Liver (tissue), 9 donors: Measurements from ENCODE around the gene PACSIN2. TPM values are rescaled to one million over a fixed set of nuclear protein-coding genes. Genes with fewer than 3 reads are reported as not detected.
A peak's percentile ranks its signal among the peaks of the same experiment; 100 is the strongest.

ENCODE experiments used
- DNase-seq: peaks from one replicate; pipeline ENCODE4 v3.0.0-alpha.2; 2017; ENCODE audit warnings: low spot score
- H3K27ac ChIP-seq, 2 donors: one replicate each; pipeline ENCODE4 v1.7.0; 2013; ENCODE audit warnings: inconsistent platforms in 2 of 2, low read length in 2 of 2, control low read depth in 1 of 2, low read depth in 1 of 2, mild to moderate bottlenecking in 1 of 2
- H3K27me3 ChIP-seq, 4 donors: one replicate each; pipeline versions ENCODE4 v1.6.1 to v1.7.0; 2013; ENCODE audit warnings: low read length in 3 of 4, inconsistent platforms in 1 of 4, mild to moderate bottlenecking in 1 of 4, moderate library complexity in 1 of 4; ENCODE audit not compliant: control insufficient read depth in 4 of 4, insufficient read depth in 4 of 4
- H3K36me3 ChIP-seq, 4 donors: one replicate each; pipeline versions ENCODE4 v1.6.1 to v1.7.0; 2013; ENCODE audit warnings: low read length in 3 of 4, mild to moderate bottlenecking in 3 of 4, low read depth in 1 of 4, moderate library complexity in 1 of 4; ENCODE audit not compliant: control insufficient read depth in 4 of 4, insufficient read depth in 3 of 4
- H3K4me1 ChIP-seq, 4 donors: one replicate each; pipeline versions ENCODE4 v1.6.1 to v1.7.0; 2013; ENCODE audit warnings: low read length in 3 of 4, mild to moderate bottlenecking in 3 of 4, moderate library complexity in 1 of 4; ENCODE audit not compliant: control insufficient read depth in 4 of 4, insufficient read depth in 4 of 4
- H3K4me3 ChIP-seq, 3 donors: one replicate each; pipeline versions ENCODE4 v1.6.1 to v1.7.0; 2013; ENCODE audit warnings: low read length in 3 of 3, control low read depth in 1 of 3, low read depth in 1 of 3, mild to moderate bottlenecking in 1 of 3
- H3K9ac ChIP-seq, 2 donors: one replicate each; pipeline ENCODE4 v1.7.0; 2013; ENCODE audit warnings: low read length in 2 of 2, mild to moderate bottlenecking in 2 of 2, moderate library complexity in 2 of 2, control low read depth in 1 of 2, low read depth in 1 of 2
- H3K9me3 ChIP-seq, 4 donors: one replicate each; pipeline versions ENCODE4 v1.6.1 to v1.7.0; 2013; ENCODE audit warnings: low read length in 3 of 4; ENCODE audit not compliant: control insufficient read depth in 4 of 4
- FOXA1 ChIP-seq: IDR thresholded peaks from 2 replicates; pipeline ENCODE4 v1.6.1; 2016; ENCODE audit warnings: antibody characterized with exemption
- FOXA2 ChIP-seq: IDR thresholded peaks from 2 replicates; pipeline ENCODE4 v1.6.1; 2016; ENCODE audit warnings: antibody characterized with exemption
- GABPA ChIP-seq, 2 donors: IDR thresholded peaks in 1 of 2; conservative IDR thresholded peaks in 1 of 2; 2 replicates each; pipeline ENCODE4 v1.6.1; 2016; ENCODE audit warnings: antibody characterized with exemption in 2 of 2, mild to moderate bottlenecking in 1 of 2, moderate library complexity in 1 of 2
- HNF4A ChIP-seq, 2 donors: conservative IDR thresholded peaks; 2 replicates each; pipeline ENCODE4 v1.6.1; 2016; ENCODE audit warnings: antibody characterized with exemption in 2 of 2, mild to moderate bottlenecking in 2 of 2
- HNF4G ChIP-seq: IDR thresholded peaks from 2 replicates; pipeline ENCODE4 v1.6.1; 2016; ENCODE audit warnings: antibody characterized with exemption
- JUND ChIP-seq, 2 donors: IDR thresholded peaks; 2 replicates each; pipeline ENCODE4 v1.6.1; 2016; ENCODE audit warnings: antibody characterized with exemption in 2 of 2
- MAX ChIP-seq: IDR thresholded peaks from 2 replicates; pipeline ENCODE4 v1.6.1; 2016; ENCODE audit warnings: antibody characterized with exemption
- NR2F2 ChIP-seq: IDR thresholded peaks from 2 replicates; pipeline ENCODE4 v1.6.1; 2016; ENCODE audit warnings: antibody characterized with exemption
- RAD21 ChIP-seq, 2 donors: IDR thresholded peaks; 2 replicates each; pipeline ENCODE4 v1.6.1; 2016; ENCODE audit warnings: antibody characterized with exemption in 2 of 2, mild to moderate bottlenecking in 2 of 2
- REST ChIP-seq: IDR thresholded peaks from 2 replicates; pipeline ENCODE4 v1.6.1; 2016; ENCODE audit warnings: antibody characterized with exemption, mild to moderate bottlenecking
- RXRA ChIP-seq, 2 donors: IDR thresholded peaks; 2 replicates each; pipeline ENCODE4 v1.6.1; 2017 to 2018; ENCODE audit warnings: antibody characterized with exemption in 2 of 2, mild to moderate bottlenecking in 1 of 2
- SP1 ChIP-seq: IDR thresholded peaks from 2 replicates; pipeline ENCODE4 v1.6.1; 2018; ENCODE audit warnings: antibody characterized with exemption, mild to moderate bottlenecking
- TAF1 ChIP-seq: conservative IDR thresholded peaks from 2 replicates; pipeline ENCODE4 v1.6.1; 2016; ENCODE audit warnings: antibody characterized with exemption, mild to moderate bottlenecking
- YY1 ChIP-seq: IDR thresholded peaks from 2 replicates; pipeline ENCODE4 v1.6.1; 2016; ENCODE audit warnings: antibody characterized with exemption, mild to moderate bottlenecking
- ZBTB33 ChIP-seq: IDR thresholded peaks from 2 replicates; pipeline ENCODE4 v1.6.1; 2016; ENCODE audit warnings: antibody characterized with exemption
- WGBS: extraction: QIAGEN DNeasy Blood & Tissue Kit; methylation state at CpG from one replicate; pipeline ENCODE4 v1.1.7; 2013; 5-methylcytosine and 5-hydroxymethylcytosine counted together
- polyA plus RNA-seq, 2 donors: library from polyadenylated mRNA; stranded (reverse) in 1 of 2; unstranded in 1 of 2; fragments of 200-250 nt in 1 of 2; fragments of >200 nt in 1 of 2; fragmentation: Nextera tagmentation in 1 of 2; extraction: Ambion mirVana in 1 of 2; gene quantifications; one replicate each; pipeline versions ENCODE4 v1.2.1 to v1.2.3, GENCODE V29; 2013 to 2015
- total RNA-seq, 2 donors: library from RNA; depleted of rRNA; stranded (reverse); fragments of >200 nt; gene quantifications; one replicate each; pipeline ENCODE4 v1.2.3, GENCODE V29; 2014
- donor health status: healthy.
- donor health status: healthy.
- donor health status: healthy.
- donor health status: healthy.
- donor health status: healthy.

PACSIN2 gene
- total and polyA plus RNA-seq, 4 donors, result 9.1 to 31.4 (median 17.0) TPM

- WGBS, result 95% methylated on average over 9 of the region's 9 CpGs
- H3K4me3 ChIP-seq, result no peak overlapping the region
- H3K9me3 ChIP-seq, result no peaks in the 10 kb centered on the region
These were observed 131.0 kb downstream of the PACSIN2 start for GRCh38 chr22:42883970-42884369.

GRCh38 chr22:42883121-42883520, 131.8 kb downstream of the PACSIN2 start:
- no peak overlapping the region for H3K4me3 ChIP-seq
- peak overlapping the region; percentile 86 to 88 for H3K27ac ChIP-seq
- peaks cover under 1 to 18% (median 8%) of the 10 kb centered on the region in 4 donors for H3K36me3 ChIP-seq
- no peak for DNase-seq
- H3K27me3 ChIP-seq, result no peaks in the 10 kb centered on the region
- H3K9ac ChIP-seq, result no peak overlapping the region
- 92% methylated on average over 8 of the region's 8 CpGs for WGBS
- no peaks in the 10 kb centered on the region for H3K9me3 ChIP-seq
- peaks cover 14 to 57% (median 37%) of the 10 kb centered on the region in 4 donors for H3K4me1 ChIP-seq
- TF ChIP-seq FOXA2 (no peak), SP1 (no peak), HNF4A (conservative IDR thresholded peaks at IDR 0.05) (no peak), NR2F2 (no peak), ZBTB33 (no peak), RXRA (IDR thresholded peaks at IDR 0.05) (no peak), GABPA (IDR thresholded peaks at IDR 0.05 in 1 of 2, conservative IDR thresholded peaks at IDR 0.05 in 1 of 2) (no peak), MAX (no peak), RAD21 (IDR thresholded peaks at IDR 0.05) (no peak), JUND (IDR thresholded peaks at IDR 0.05) (no peak), REST (no peak)

More at GRCh38 chr22:42883970-42884369, 131.0 kb downstream of the PACSIN2 start:
- Histone ChIP-seq H3K27me3 (no peaks in the 10 kb centered on the region), H3K36me3 (peaks cover 0 to 14% (median 7%) of the 10 kb centered on the region in 4 donors), H3K9ac (no peak overlapping the region), H3K27ac (no peak overlapping the region), H3K4me1 (peaks cover 14 to 62% (median 44%) of the 10 kb centered on the region in 4 donors)
- no peak for TF ChIP-seq YY1
- TF ChIP-seq NR2F2, result no peak
- no peak for TF ChIP-seq ZBTB33
- TF ChIP-seq TAF1, result no peak
- TF ChIP-seq JUND (IDR thresholded peaks at IDR 0.05), result no peak
- no peak for TF ChIP-seq RAD21 (IDR thresholded peaks at IDR 0.05)
- TF ChIP-seq HNF4G, result no peak
- no peak for TF ChIP-seq FOXA1
- no peak for TF ChIP-seq RXRA (IDR thresholded peaks at IDR 0.05)
- no peak for TF ChIP-seq SP1
- no peak for TF ChIP-seq REST
- no peak for DNase-seq
